HuH-7.5 (cell line): ENCODE results near the gene HHIP.

ENCODE experiments used
- DNase-seq: peaks from one replicate; pipeline ENCODE4 v3.0.0; 2011; ENCODE audit warnings: low spot score

Gene HHIP

DNA sequence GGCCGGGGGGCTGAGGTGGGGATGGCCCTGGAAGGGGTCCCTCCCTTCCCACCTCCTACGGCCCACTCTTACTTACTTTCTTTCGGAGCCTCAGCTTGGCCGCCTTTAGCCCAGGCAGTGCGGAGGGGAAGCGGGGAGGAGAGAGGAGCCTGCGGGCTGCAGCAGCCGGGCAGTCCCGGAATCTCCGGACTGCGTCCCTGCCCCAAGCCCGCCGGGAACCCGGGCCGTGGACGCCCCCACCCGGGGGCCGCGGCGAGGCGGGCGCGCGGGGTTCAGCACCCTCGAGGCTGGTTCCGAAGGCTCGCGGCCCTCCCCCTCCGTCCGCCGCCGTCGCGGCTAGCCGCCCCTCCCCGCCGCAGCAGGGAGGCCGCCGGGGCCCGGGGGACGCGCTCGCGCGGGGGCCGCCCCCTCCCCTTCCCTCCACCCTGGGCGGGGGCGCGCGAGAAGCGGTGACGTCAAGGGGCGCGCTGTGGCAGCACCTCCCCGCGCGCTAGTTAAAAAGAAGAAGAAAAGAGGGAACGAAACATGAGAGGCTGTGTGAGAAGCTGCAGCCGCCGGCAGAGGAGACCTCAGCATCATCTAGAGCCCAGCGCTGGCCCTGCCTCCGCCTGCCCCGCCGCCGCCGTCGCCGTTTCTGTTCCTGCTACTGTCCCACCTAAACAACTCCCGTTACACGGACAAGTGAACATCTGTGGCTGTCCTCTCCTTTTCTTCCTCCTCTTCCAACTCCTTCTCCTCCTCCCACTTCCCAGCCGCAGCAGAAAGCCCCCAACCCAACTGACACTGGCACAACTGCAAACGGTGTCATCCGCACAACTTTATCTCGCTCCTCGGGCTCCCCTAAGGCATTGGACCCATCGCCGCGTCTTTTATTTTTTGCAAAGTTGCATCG, at the start of gene HHIP:
TSS of gene HHIP (plus strand) at position 526 of the 892 bp plus-strand sequence. CDS start 520 bp downstream, outside the sequence.
- DNase-seq, result no peak

DNA sequence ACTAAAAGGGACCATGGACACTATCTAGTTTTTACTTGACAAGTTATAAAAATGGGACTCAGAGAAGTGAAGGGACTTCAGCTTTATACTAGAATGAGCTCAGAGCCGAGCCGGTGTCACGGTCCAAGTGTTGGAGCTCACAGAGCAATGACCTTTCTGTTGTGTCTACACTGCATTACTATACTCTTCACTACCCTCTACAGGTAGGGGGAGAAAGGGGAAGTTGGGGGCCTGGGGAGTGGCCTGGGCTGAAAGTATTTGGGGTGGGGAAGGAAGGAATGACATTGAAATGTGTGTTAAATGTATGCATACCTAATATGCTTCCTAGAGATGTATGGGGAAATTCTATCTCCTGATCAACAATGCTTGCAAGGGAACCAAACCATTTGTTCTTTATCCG, 48.8 kb upstream of the HHIP start:
- no peak for DNase-seq

- no peak for DNase-seq
Measured at GRCh38 chr4:144599621-144600020, 46.3 kb upstream of the HHIP start.

GRCh38 chr4:144611850-144612249, 34.1 kb upstream of the HHIP start:
- no peak for DNase-seq

DNA sequence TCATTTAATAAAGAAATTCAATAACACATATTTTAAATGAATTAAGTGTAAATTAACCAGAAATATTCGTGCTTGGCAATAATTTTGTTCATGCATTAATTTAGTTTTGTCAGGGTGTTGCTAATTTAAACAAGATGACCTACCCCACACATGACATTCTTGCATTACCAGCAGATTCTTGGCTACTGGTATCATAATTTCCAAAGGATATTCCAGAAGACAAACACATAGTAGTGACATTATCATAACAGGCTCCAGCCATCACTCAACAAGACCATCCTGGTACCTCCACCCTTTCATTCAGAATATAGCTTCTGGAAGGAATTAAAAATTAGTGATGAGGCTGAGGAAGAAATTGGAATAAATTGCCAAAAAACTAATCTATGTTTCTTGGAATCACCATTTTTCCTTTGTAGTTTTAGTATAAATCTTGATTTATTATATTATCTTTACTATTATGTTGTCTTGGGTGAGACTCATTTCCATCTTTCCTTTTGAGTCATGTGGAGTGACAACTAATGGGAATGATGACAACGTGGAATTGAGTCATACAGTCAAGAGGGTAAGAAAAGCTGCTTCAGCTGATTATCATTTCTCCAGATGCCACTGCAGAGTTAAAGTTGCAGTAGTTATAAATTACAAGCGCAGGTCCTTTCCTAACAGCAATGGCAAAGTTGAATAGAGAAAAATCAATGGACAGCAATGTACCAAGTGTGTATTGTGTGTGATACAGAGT, 30.9 kb upstream of the HHIP start:
- DNase-seq, result no peak

DNA sequence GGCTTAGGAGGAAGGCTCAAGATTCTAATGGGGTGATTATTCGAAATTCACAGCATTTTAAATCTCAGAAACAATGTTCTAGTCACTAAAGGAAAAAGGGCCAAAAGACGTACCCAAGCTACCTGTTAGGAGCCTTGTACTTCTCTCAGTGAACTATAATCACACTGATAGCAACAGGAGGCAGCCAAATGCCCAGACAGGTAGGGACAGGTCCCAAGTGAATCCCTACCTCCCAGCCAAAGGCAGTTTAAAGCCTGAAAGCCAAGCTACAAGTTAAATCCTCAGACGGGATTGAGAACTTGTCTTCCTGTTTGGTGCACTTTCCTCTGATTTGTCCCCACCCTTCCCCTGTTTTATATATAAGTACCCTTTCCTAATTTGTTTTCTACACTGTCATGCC, 24.3 kb upstream of the HHIP start:
- no peak for DNase-seq

DNA sequence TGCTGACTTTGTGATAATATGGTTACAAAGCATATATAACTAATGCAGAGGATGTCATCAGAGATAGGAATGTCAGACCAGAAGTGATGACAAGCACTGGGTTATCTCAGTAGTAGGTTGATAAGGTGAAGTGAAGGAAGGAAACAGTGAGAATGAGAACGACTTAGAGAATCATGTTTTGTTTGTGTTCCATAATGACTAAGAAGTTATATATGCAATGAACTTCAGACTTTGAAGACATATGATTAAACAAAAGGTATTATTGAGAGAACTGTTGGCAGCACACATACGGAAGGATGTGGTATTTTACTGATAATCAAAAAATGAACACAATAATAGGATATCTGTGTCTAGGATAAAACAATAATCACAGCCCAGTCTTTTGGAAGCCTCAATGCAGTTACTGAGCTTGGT, 18.3 kb upstream of the HHIP start:
- DNase-seq, result no peak

DNA sequence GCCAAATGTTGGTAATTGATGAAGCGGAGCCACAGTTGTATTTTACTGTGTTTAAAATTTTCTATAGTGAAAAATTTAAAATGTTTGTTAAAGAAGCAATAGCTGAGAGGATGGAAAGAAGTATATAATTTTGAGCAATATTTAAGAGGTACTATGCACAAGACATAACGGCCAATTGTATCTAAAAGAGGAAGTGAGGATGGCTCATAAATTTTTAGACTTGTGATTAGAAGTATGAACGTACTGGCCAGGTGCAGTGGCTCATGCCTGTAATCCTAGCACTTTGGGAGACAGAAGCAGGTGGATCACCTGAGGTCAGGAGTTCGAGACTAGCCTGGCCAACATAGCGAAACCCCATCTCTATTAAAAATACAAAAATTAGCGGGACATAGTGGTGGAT, 12.7 kb upstream of the HHIP start:
- no peak for DNase-seq

DNA sequence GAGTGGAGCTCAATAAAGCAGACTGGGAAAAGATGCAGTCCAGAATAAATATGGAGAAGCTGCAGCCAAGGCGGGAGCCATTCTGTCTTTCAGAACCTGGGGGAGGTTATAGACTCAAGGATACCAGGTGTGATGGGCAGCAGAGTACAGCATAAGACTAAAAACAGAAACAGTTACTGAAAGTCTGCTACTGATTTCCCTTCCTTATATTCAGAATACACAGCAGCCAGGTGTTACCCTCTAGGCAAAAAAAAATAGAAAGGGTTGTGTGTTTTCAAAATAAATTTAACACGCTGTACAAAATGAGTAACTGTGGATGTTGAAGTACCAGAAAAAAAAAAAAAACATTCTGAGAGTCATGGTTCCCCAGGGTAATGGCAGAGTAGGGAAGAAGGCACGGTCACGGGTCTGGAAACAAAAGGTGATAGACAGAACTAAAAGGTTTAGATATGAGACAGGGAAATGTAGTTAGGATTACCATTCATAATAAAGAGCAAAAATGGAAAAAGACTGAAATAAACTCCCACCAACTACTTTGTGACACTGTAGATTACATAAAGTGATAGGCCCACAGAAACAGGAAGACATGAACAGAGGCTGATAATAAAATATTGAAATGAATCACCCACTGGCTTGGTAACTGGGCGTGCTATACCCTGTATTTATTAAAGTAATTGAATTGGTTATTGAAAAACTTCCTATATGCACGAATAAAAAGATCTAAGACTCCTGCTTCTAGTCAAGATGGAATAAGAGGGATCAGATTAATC, 10.8 kb upstream of the HHIP start:
- DNase-seq, result no peak

DNA sequence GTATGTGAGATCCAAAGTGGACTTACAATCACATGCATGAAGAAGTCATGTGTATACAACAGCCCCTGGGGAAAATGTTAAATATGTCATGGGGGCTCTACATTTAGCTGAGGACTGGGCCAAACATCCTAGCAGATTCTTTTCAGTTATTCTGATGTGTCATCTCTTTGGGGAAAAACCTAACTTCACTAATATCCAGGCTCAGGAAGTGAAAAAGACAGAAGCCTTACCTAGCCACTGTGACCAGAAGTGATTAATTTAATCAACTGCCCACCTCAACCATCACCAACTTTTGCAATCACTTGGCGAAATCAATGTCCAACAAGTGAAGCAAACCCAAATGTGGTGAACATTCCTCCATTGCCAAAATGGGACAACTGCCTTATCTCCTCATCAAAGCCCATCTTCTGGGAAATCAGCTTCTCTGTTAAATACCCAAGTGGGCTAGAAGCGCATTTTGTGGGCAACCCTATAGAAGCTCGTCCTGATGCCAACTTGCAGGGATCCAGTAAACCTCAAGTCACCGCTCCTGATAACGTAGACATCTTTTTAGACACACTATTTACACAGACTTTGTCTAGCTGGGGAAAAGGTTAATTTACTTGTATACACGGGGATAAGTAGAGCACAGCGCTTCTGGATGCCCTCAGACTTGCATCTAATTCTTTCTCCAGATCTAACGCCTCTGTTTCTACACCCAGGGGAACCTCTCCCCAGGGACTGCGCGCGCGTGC, 1.4 kb upstream of the HHIP start:
- DNase-seq, result no peak

DNA sequence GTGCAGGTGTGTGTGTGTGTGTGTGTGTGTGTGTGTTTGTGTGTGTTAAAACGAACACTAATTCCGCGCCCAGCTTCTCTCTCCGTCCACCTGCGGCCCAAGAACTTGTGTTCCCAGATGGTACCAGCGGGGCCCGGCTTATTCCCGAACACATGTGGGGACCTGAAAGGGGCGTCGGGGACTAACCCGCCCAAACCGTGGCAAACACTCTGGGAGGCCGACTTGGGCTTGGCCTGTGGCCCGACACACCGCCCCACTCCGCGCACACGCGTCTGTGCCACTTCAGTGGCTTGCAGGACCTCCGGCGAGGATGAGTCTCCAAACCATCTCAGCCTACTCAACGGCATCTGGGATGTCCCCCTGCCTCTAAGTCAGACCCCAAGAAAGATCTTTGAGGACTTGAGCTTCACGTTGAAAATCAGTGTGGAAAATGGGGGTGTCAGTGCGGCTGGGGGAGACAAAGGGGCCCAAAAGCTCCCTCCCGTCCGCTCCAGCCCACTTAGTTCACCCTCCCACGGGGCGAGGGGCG, 790 bp upstream of the HHIP start:
- DNase-seq, result no peak

DNA sequence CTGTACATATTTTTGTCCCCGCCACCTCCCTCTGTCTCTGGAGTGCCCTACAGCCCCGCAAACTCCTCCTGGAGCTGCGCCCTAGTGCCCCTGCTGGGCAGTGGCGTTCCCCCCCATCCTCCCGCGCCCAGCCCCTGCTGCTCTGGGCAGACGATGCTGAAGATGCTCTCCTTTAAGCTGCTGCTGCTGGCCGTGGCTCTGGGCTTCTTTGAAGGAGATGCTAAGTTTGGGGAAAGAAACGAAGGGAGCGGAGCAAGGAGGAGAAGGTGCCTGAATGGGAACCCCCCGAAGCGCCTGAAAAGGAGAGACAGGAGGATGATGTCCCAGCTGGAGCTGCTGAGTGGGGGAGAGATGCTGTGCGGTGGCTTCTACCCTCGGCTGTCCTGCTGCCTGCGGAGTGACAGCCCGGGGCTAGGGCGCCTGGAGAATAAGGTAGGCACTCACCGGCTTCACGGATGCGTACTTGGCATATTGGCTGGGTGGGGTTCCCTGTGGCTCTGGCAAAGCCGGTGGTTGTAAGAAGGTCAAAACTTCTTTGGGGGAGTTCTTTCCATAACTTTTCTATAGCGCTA, 653 bp downstream of the HHIP start:
- no peak for DNase-seq

DNA sequence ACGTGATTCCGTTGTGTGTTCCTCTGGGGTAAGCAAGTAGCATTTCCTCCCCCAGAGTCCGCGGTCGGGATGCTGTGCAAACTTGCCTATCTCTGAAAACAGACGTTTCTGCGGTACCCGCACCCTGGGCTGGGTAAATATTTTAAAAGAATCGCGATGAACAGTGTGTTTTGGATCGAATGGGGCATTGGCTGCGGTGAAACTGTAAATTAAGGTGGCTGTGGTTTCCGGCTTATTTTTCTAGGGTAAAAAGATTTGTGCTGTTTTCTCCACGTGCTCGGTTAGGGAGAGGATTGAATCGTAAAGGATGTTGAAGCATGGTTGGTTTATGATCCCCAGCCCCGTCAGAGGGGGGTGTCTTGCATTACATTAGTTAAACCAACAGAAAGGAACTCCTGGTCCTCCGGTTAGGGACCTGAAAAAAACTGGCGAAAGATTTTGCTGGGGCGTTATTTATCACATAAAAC, 1.2 kb downstream of the HHIP start:
- no peak for DNase-seq

DNA sequence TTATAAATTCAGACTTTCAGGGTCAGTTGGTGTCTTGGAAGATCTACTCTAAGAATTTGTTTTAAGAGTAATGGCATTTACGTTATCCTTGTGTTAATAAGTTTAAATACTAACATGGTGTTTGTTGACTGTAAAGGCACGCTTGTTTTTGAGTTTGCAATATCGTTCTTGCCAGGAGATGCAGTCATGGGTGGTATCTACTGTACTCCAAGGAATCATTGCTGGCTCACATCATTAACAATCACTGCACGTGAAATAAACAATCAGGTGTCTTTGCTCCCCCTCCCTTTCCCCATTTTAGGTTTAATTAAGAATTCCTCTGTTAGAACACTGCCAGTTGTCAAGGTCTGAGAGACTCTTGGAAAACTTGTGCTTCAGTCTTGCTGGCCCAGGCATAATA, 1.6 kb downstream of the HHIP start:
- DNase-seq, result no peak

- DNase-seq, result no peak
Measured at GRCh38 chr4:144648042-144648441, 2.1 kb downstream of the HHIP start.

DNA sequence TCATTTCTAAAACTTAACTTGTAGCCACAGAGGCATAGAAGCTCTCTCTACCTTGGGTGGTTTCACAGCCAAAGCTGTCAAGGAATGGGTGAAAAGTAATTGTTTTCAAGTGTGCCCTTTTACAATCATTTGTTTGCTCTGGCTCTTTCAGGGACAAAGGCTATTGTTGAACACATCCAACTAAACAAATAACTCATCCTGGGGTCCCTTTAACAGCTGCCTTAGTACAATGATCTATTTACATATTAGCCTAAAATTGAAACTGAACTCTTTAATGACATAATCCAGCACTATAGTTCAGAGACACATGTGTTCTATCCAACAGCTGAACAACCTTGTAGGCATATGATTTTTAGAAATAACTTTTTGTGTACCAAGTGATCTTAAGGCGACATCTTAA, 3.7 kb downstream of the HHIP start:
- no peak for DNase-seq

GRCh38 chr4:144650311-144651005, 4.5 kb downstream of the HHIP start:
- DNase-seq, result no peak

DNA sequence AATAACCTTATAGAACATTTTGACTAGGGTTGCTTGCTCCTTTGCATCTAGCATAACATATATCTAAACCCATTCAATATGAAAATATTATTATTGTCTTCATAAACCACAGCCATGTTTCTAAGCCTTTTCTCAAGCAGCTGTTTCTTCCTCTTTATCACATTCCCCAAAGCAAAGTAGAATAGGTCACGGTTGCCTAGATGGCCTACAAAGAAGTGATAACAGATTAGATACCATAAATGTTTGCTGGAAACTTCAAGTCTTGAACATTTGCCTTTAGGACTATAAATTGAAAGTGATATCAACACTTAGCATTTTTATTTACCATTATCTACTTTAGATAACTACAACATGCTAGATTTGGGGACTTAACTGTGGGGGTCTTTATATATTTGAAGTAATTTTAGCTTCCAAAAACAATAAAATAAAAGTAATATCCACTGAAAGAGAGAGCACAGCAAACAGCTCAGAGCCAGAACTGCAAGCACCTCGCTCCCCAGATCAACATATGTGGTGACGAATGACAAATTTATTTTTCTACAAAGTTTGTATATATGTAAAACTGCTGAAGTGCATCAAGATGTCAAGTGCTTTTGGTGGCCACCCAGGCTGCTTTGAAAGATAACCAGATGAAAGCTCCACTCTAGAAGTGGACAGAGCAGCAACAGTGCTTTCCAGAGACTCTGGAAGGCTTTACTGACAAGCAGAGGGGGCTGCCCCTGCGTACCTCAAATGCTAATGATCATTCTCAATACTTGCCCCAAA, 8.0 kb downstream of the HHIP start:
- DNase-seq, result no peak

- DNase-seq, result no peak
Measured at GRCh38 chr4:144655491-144655890, 9.5 kb downstream of the HHIP start.

- DNase-seq, result no peak
Measured at GRCh38 chr4:144656850-144657249, 10.9 kb downstream of the HHIP start.
